ENCODE measurements around the gene UBE2I.

DNA sequence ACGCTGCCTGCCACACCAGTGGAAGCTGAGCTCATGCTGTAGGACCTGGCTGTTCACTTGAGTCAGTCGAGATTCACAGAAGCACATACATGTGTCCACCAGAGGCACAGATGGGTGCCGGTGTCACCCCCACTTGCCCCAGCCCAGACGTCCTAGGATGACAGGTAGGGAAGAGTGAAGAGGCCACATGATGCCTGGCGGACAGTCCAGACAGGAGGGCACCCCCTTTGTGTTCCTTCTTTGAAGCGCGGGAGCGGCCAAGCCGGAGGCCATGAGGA lies 8.8 kb downstream of the UBE2I start:
- TF ChIP-seq MAFK (IDR thresholded peaks at IDR 0.05; ENCODE audit: partially characterized antibody) (no peak), EP300 (IDR thresholded peaks at IDR 0.05) (no peak), CHD2 (IDR thresholded peaks at IDR 0.05; ENCODE audit: low read length, partially characterized antibody) (no peak)
- TF ChIP-seq, protein P1, sequence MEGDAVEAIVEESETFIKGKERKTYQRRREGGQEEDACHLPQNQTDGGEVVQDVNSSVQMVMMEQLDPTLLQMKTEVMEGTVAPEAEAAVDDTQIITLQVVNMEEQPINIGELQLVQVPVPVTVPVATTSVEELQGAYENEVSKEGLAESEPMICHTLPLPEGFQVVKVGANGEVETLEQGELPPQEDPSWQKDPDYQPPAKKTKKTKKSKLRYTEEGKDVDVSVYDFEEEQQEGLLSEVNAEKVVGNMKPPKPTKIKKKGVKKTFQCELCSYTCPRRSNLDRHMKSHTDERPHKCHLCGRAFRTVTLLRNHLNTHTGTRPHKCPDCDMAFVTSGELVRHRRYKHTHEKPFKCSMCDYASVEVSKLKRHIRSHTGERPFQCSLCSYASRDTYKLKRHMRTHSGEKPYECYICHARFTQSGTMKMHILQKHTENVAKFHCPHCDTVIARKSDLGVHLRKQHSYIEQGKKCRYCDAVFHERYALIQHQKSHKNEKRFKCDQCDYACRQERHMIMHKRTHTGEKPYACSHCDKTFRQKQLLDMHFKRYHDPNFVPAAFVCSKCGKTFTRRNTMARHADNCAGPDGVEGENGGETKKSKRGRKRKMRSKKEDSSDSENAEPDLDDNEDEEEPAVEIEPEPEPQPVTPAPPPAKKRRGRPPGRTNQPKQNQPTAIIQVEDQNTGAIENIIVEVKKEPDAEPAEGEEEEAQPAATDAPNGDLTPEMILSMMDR (IDR thresholded peaks at IDR 0.05): no peak
